GM18520 (cell line): ENCODE measurements around the gene HKDC1.
"Not testable (repeated sequence)": the region's sequence is repeated elsewhere in the genome, so short reads cannot be mapped to it uniquely, and the experiment has no call there.

Experiments
- ATAC-seq: cut with Tn5 transposase; IDR thresholded peaks from one replicate; pipeline ENCODE4 v1.9.1; 2021; ENCODE audit not compliant: unreplicated experiment

Gene HKDC1

GRCh38 chr10:69240455-69240854, 20.3 kb downstream of the HKDC1 start:
- no peak for ATAC-seq

- ATAC-seq = no peak
Measured at GRCh38 chr10:69241575-69241974, 21.4 kb downstream of the HKDC1 start.

GRCh38 chr10:69242040-69242851, 22.1 kb downstream of the HKDC1 start:
- no peak for ATAC-seq

- ATAC-seq = no peak
Measured at GRCh38 chr10:69242852-69243212, 22.7 kb downstream of the HKDC1 start.

- no peak for ATAC-seq
Measured at GRCh38 chr10:69243817-69244216, 23.7 kb downstream of the HKDC1 start.

GRCh38 chr10:69246036-69246435, 25.9 kb downstream of the HKDC1 start:
- no peak for ATAC-seq

GRCh38 chr10:69246581-69247312, 26.6 kb downstream of the HKDC1 start:
- no peak for ATAC-seq

GRCh38 chr10:69247313-69247710, 27.2 kb downstream of the HKDC1 start:
- ATAC-seq = no peak

- ATAC-seq = no peak
Measured at GRCh38 chr10:69248117-69248730, 28.1 kb downstream of the HKDC1 start.

- ATAC-seq = no peak
Measured at GRCh38 chr10:69250041-69250440, 29.9 kb downstream of the HKDC1 start.

- ATAC-seq = not testable (repeated sequence)
Measured at GRCh38 chr10:69251417-69251816, 31.3 kb downstream of the HKDC1 start.

- no peak for ATAC-seq
Measured at GRCh38 chr10:69253171-69253570, 33.0 kb downstream of the HKDC1 start.

GRCh38 chr10:69254877-69255276, 34.7 kb downstream of the HKDC1 start:
- ATAC-seq = no peak

- ATAC-seq = no peak
Measured at GRCh38 chr10:69259547-69260243, 39.6 kb downstream of the HKDC1 start.

GRCh38 chr10:69261184-69261583, 41.1 kb downstream of the HKDC1 start:
- no peak for ATAC-seq

GRCh38 chr10:69262292-69262751, 42.2 kb downstream of the HKDC1 start:
- no peak for ATAC-seq

- no peak for ATAC-seq
Measured at GRCh38 chr10:69265521-69265920, 45.4 kb downstream of the HKDC1 start.

- no peak for ATAC-seq
Measured at GRCh38 chr10:69268761-69269416, 48.8 kb downstream of the HKDC1 start.

GRCh38 chr10:69269761-69270160, 49.6 kb downstream of the HKDC1 start:
- ATAC-seq = no peak

- no peak for ATAC-seq
Measured at GRCh38 chr10:69270990-69271389, 50.9 kb downstream of the HKDC1 start.

GRCh38 chr10:69272624-69273023, 52.5 kb downstream of the HKDC1 start:
- ATAC-seq = no peak
